Lung (tissue), 12 donors: ENCODE data around the gene PIM1. TPM values are rescaled to one million over a fixed set of nuclear protein-coding genes. Genes with fewer than 3 reads are reported as not detected.

Experiments used
- ATAC-seq: fragments of 200-7000 bp; cut with Tn5 transposase; one replicate; pipeline ENCODE4 v1.9.1; 2020; ENCODE audit warnings: moderate number of reproducible peaks; ENCODE audit not compliant: insufficient read depth, low FRiP score
- DNase-seq, 3 donors: peaks; one replicate each; pipeline ENCODE4 v3.0.0-alpha.2; 2013 to 2017
- H3K27ac ChIP-seq, 2 donors: one replicate each; pipeline ENCODE4 v1.5.1; 2013; ENCODE audit warnings: mild to moderate bottlenecking in 2 of 2, moderate library complexity in 2 of 2, control low read depth in 1 of 2, inconsistent platforms in 1 of 2, low read depth in 1 of 2, low read length in 1 of 2
- H3K27me3 ChIP-seq, 3 donors: one replicate each; pipeline ENCODE4 v1.5.1; 2013; ENCODE audit warnings: low read length in 2 of 3; ENCODE audit not compliant: control insufficient read depth in 3 of 3, insufficient read depth in 3 of 3
- H3K36me3 ChIP-seq, 4 donors: one replicate each; pipeline ENCODE4 v1.5.1; 2013; ENCODE audit warnings: low read length in 4 of 4, mild to moderate bottlenecking in 1 of 4, moderate library complexity in 1 of 4; ENCODE audit not compliant: control insufficient read depth in 4 of 4, insufficient read depth in 4 of 4
- H3K4me1 ChIP-seq, 5 donors: one replicate each; pipeline ENCODE4 v1.5.1; 2013; ENCODE audit warnings: low read length in 5 of 5, mild to moderate bottlenecking in 2 of 5, moderate library complexity in 1 of 5; ENCODE audit not compliant: control insufficient read depth in 5 of 5, insufficient read depth in 5 of 5
- H3K4me3 ChIP-seq: one replicate; pipeline ENCODE4 v1.5.1; 2013; ENCODE audit warnings: mild to moderate bottlenecking, control low read depth, moderate library complexity
- H3K9ac ChIP-seq, 2 donors: one replicate each; pipeline ENCODE4 v1.5.1; 2013; ENCODE audit warnings: low read length in 2 of 2, control low read depth in 1 of 2; ENCODE audit not compliant: insufficient read depth in 1 of 2
- H3K9me3 ChIP-seq, 4 donors: one replicate each; pipeline ENCODE4 v1.5.1; 2013; ENCODE audit warnings: low read length in 3 of 4, mild to moderate bottlenecking in 1 of 4, moderate library complexity in 1 of 4; ENCODE audit not compliant: control insufficient read depth in 4 of 4, insufficient read depth in 3 of 4
- WGBS, 2 donors: extraction: QIAGEN DNeasy Blood & Tissue Kit; methylation state at CpG; one replicate each; pipeline ENCODE4 v1.1.7; 2013; 5-methylcytosine and 5-hydroxymethylcytosine counted together
- polyA plus RNA-seq, 2 donors: library from polyadenylated mRNA; stranded (reverse); fragments of 200-250 nt; gene quantifications; one replicate each; pipeline ENCODE4 v1.2.1, GENCODE V29; 2013
- total RNA-seq, 2 donors: library from RNA; depleted of rRNA in 1 of 2; stranded (reverse); fragments of >200 nt in 1 of 2; gene quantifications; one replicate each; pipeline ENCODE4 v1.2.1, GENCODE V29; 2014 to 2021
- TF ChIP-seq, protein P1 (sequence below): IDR thresholded peaks from 2 replicates; pipeline ENCODE4 v1.5.1; 2012; ENCODE audit warnings: mild to moderate bottlenecking; ENCODE audit errors: control extremely low read depth, extremely low read depth
- donor health status: control.
- donor health status: control.
- donor health status: Bipolar disorder and iron deficiency.
- donor health status: healthy.
- donor health status: DM: yes; HTN: yes; CAD: no.

PIM1 gene
- total and polyA plus RNA-seq, 4 donors = 43.2 to 108 (median 52.0) TPM

DNA sequence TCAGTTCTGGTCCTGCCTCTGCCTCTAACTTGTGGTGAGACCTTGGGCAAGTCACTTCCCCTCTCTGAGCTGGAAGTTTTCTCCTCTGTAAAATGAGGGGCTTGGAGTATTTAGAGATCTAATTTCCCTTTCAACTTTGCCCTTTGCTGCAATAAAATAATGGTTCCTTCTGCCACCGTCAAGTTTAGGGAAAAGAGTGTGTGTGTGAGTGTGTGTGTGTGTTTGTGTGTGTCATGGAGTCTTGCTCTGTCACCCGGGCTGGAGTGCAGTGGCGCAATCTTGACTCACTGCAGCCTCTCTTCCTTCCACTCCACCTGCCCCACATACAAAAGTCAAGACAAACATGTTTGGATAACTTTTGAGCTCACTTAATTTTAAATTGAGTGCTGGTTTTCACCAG is 39.2 kb upstream of the PIM1 start:
- TF ChIP-seq, protein P1, sequence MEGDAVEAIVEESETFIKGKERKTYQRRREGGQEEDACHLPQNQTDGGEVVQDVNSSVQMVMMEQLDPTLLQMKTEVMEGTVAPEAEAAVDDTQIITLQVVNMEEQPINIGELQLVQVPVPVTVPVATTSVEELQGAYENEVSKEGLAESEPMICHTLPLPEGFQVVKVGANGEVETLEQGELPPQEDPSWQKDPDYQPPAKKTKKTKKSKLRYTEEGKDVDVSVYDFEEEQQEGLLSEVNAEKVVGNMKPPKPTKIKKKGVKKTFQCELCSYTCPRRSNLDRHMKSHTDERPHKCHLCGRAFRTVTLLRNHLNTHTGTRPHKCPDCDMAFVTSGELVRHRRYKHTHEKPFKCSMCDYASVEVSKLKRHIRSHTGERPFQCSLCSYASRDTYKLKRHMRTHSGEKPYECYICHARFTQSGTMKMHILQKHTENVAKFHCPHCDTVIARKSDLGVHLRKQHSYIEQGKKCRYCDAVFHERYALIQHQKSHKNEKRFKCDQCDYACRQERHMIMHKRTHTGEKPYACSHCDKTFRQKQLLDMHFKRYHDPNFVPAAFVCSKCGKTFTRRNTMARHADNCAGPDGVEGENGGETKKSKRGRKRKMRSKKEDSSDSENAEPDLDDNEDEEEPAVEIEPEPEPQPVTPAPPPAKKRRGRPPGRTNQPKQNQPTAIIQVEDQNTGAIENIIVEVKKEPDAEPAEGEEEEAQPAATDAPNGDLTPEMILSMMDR = no peak
- peak overlapping the region; percentile 63 to 99 for H3K27ac ChIP-seq
- peaks cover 7 to 16% (median 10%) of the 10 kb centered on the region in 5 donors for H3K4me1 ChIP-seq
- DNase-seq (peak in 2 of 3 donors; percentile 39 to 40), ATAC-seq (peak; percentile 43)
- H3K4me3 ChIP-seq = no peak overlapping the region
- H3K36me3 ChIP-seq = no peaks in the 10 kb centered on the region
- 9 to 16% methylated on average over 3 of the region's 3 CpGs for WGBS, 2 donors
- H3K9me3 ChIP-seq = no peaks in the 10 kb centered on the region
- H3K9ac ChIP-seq = no peak overlapping the region
- no peaks in the 10 kb centered on the region for H3K27me3 ChIP-seq

DNA sequence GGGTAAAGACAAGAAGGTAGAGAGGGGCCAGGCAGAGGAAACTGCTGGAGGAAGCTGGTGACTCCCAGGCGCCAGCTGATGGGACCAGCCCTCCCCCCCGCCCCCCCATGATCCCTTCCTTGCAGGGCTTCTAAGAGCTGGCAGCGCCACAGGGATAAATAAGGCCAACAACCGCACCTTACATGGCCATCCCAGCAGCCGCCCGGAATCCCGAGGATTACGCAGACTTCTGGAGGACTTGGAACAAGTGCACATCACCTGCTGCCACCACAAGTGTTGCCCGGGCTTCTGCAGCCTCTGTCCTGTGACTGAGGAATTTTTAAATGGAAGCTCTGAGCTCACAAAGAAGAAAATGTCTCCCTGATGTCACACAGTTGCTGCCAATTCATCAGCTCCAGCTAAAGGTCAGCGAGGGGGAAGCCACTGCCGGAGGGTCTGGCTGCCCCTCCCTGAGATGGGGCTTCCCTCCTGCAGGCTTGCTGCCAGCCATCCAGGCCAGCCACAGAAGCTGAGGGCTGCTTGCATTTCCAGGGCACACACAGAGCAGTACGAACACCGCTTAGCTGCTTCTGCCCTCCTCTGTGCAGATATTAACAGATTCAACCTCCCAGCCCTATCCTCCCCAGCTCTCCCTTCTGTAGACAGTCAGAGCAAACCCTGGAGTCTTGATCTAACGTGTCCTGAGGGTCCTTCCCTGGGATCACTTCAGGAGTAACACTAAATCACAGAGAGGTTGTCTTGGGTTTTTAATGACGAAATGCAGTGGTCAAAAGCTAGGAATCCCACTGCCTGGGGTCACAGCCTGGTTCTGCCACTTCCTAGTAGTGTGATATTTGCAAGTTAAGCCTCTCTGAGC is 38.6 kb upstream of the PIM1 start:
- Histone ChIP-seq H3K27ac (peak overlapping the region; percentile 63 to 99), H3K36me3 (no peaks in the 10 kb centered on the region), H3K27me3 (no peaks in the 10 kb centered on the region), H3K9ac (no peak overlapping the region), H3K9me3 (no peaks in the 10 kb centered on the region), H3K4me1 (peaks cover 2 to 16% (median 4%) of the 10 kb centered on the region in 5 donors), H3K4me3 (no peak overlapping the region)
- DNase-seq (peak; percentile 47 to 56 (median 55)), ATAC-seq (peak; percentile 7)
- TF ChIP-seq, protein P1 = no peak
- 31 to 47% methylated on average over 15 of the region's 15 CpGs for WGBS, 2 donors

DNA sequence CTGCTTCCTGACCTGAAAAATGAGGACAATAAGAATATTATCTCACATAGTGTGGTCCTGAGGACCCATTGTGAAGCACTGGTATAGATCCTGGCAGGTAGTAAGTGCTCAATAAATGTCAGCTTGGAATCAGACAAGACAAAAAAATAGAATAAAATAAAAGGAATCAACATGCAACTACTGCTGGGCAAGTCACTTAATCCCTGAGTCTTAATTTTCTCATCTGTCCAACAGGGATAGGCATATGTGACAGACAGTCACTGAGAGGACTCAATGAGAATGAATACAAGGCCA is 38.0 kb upstream of the PIM1 start:
- H3K27ac ChIP-seq = peak overlapping the region; percentile 63 to 99
- ATAC-seq (no peak), DNase-seq (no peak)
- H3K27me3 ChIP-seq = no peaks in the 10 kb centered on the region
- no peak overlapping the region for H3K9ac ChIP-seq
- no peaks in the 10 kb centered on the region for H3K9me3 ChIP-seq
- H3K4me1 ChIP-seq = peaks cover 0 to 16% (median 3%) of the 10 kb centered on the region in 5 donors
- TF ChIP-seq, protein P1 = no peak
- no peak overlapping the region for H3K4me3 ChIP-seq
- no peaks in the 10 kb centered on the region for H3K36me3 ChIP-seq
